ENCODE results near the gene CDH8. TPM values are rescaled to one million over a fixed set of nuclear protein-coding genes. Genes with fewer than 3 reads are reported as not detected.

The CDH8 gene
- total and polyA plus RNA-seq, 4 donors: 0.02 to 3.1 (median 0.30) TPM

DNA sequence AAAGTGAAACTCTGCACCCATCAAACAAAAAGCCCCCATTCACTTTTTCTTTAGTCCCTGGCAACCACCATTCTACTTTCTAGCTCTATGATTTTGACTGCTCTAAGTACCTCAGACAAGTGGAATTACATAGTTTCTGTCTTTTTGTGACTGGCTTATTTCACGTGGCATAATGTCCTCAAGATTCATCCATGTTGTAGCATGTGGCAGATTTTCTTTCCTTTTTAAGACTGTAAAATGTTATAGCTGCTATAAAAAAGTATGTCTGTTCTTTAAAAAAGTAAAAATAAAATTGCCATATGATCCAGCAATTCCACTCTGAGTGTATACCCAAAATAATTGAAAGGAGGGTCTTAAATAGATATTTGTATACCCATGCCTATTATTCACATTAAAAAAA lies 429.7 kb downstream of the CDH8 start:
- Histone ChIP-seq H3K36me3 (ENCODE audit: control insufficient read depth in 4 of 4, insufficient read depth in 4 of 4, low read length in 4 of 4) (no peaks in the 10 kb centered on the region), H3K4me3 (no peak overlapping the region), H3K4me1 (ENCODE audit: control insufficient read depth in 5 of 5, insufficient read depth in 5 of 5, low read length in 5 of 5) (no peaks in the 10 kb centered on the region), H3K9ac (ENCODE audit: insufficient read depth in 1 of 2, low read length in 2 of 2) (no peak overlapping the region), H3K9me3 (ENCODE audit: control insufficient read depth in 4 of 4, insufficient read depth in 3 of 4, low read length in 3 of 4) (peaks cover 0 to 5% (median 0%) of the 10 kb centered on the region in 4 donors), H3K27me3 (ENCODE audit: control insufficient read depth in 3 of 3, insufficient read depth in 3 of 3, low read length in 2 of 3) (no peaks in the 10 kb centered on the region), H3K27ac (ENCODE audit: low read depth in 1 of 2, low read length in 1 of 2) (no peak overlapping the region)
- DNase-seq (no peak), ATAC-seq (ENCODE audit: insufficient read depth, low FRiP score) (no peak)
- TF ChIP-seq, protein P1, sequence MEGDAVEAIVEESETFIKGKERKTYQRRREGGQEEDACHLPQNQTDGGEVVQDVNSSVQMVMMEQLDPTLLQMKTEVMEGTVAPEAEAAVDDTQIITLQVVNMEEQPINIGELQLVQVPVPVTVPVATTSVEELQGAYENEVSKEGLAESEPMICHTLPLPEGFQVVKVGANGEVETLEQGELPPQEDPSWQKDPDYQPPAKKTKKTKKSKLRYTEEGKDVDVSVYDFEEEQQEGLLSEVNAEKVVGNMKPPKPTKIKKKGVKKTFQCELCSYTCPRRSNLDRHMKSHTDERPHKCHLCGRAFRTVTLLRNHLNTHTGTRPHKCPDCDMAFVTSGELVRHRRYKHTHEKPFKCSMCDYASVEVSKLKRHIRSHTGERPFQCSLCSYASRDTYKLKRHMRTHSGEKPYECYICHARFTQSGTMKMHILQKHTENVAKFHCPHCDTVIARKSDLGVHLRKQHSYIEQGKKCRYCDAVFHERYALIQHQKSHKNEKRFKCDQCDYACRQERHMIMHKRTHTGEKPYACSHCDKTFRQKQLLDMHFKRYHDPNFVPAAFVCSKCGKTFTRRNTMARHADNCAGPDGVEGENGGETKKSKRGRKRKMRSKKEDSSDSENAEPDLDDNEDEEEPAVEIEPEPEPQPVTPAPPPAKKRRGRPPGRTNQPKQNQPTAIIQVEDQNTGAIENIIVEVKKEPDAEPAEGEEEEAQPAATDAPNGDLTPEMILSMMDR (IDR thresholded peaks at IDR 0.05; ENCODE audit: control extremely low read depth, extremely low read depth): no peak
- WGBS, 2 donors: 75 to 77% methylated on average over 1 of the region's 1 CpG
